Stimulated activated CD4-positive, alpha-beta T cell treated with anti-CD3 and anti-CD28 coated beads, Interleukin-15, amount 100 ng/mL, for 1 hour (primary cell): Measurements from ENCODE around the gene LACTB.
"Not testable (repeated sequence)": the region's sequence is repeated elsewhere in the genome, so short reads cannot be mapped to it uniquely, and the experiment has no call there.

Experiments used
- DNase-seq, 2 donors: peaks; one replicate each; pipeline ENCODE4 v3.0.0-alpha.2; 2020; ENCODE audit warnings: low read depth in 1 of 2, low spot score in 1 of 2

The LACTB gene

DNA sequence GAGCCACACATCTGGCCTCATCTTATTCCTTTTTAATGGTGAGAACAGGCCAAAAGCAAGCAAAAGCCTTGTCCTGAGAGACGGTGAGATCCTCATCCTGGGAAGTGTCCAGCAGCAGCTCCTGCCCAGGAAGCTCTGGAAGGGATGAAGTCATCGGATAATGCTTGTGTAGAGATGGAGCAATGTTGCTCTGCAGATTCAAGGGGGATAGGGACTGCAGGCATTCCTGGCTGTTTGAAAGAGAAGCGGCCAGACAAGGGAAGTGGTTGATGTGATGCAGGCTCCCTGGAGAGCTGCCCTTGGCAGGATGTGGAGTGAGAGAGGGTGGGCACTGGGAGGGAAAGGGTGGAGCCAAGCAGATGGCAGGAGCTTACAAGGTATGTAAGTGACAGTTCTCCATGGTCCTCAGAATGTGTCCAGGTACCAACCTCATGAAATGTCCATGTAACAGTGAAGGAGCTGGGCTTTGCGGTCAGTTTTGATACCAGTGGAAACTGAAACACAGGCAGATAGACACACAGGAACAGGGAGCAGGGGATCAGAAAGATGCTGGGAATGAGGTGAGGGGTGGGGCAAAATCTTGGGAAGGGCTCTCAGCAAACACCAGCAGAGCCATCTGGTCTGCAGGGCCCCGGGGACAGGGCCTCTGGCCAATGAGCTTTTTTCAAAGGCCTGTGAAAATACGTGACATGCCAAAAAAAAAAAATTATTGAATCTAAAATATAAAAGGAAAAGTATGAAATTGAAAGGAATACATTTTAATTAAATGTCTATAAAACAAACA, 32.2 kb upstream of the LACTB start:
- DNase-seq, result no peak

DNA sequence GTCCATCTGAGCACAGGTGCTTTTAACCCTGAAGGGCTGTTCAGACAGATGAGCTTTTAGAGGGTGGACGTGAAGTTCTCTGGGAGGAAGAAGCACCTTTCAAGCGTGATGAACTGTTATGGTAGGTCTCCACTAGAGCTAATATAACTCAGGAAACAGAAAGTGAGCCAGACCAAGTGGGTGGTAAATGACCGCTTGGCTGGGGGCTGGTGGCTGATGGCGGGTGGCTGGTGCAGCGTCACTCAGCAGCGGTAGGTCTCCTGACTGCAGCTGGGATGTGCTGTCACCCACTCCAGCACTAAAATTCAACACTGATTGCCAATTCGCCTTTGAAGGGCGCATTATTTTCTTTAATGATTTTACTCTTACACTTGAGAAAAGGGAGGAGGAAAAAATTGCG, 31.2 kb upstream of the LACTB start:
- no peak for DNase-seq

GRCh38 chr15:63090887-63091286, 30.8 kb upstream of the LACTB start:
- DNase-seq, result no peak

- DNase-seq, result no peak
These were observed 29.8 kb upstream of the LACTB start for GRCh38 chr15:63091679-63092446.

DNA sequence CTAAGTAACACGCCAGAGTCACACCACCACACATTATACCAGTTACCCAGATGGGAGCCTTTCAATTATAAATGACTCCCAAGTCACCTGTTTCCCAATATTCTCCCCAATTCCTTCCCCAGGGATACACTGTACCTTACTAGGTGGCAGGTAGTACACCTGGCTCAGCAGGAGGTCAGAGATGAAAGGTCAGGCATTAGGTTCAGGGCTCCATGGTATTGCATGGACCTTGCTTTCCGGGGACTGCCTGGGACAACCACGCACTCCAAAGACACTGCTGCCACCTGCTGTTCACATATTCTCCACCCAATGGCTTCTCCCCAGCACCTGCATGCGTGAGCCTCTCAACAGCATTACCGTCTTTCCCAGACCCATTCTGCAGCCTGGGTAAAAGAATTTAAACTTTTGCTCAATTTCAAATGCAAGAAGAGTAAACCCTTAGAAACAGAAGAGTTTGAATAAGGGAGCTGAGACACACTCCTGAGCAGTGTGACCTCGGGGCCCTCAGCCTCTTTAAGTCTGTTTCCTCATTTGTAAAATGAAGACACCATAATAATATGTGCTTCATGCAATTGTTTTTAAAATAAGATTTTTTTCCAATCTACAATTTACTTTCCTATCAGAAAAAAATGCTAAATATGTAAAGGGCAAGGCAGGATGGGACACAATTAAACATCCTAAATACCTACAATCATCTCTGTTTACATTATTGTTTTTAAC, 28.0 kb upstream of the LACTB start:
- DNase-seq, result peak; percentile 37 to 47

- no peak for DNase-seq
These were observed 27.1 kb upstream of the LACTB start for GRCh38 chr15:63094495-63094931.

GRCh38 chr15:63096178-63096577, 25.5 kb upstream of the LACTB start:
- DNase-seq, result no peak

- not testable (repeated sequence) for DNase-seq
These were observed 22.8 kb upstream of the LACTB start for GRCh38 chr15:63098901-63099300.

DNA sequence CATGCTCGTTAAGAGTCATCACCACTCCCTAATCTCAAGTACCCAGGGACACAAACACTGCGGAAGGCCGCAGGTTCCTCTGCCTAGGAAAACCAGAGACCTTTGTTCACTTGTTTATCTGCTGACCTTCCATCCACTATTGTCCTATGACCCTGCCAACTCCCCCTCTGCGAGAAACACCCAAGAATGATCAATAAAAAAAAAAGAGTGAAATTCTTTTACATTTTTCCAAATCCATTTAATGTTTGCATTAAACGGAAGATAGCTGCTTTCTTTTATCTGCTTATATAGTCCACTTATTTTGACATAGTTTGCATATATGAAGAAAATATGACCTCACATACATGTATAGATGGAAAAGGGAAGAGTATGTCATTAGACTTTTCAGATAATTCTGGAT, 22.1 kb upstream of the LACTB start:
- DNase-seq, result not testable (repeated sequence)

DNA sequence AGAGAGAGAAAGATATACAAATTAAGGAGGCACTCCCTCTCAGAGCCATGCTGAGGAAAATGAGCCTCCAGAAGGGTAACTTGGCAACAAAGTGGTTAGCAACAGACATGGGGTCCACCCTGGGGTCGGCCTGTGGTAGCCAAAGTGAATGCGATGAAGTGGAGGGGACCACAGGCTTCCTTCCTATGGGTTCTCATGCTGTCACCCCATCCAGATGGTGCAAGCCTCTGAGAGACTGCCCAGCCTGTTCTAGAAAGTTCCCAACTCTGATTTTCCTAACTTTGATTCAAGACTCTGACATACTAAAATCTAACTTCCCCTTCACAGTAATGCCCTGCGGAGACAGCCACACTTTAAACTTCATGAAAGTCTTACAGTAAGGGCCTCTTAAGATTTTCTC, 18.2 kb upstream of the LACTB start:
- DNase-seq, result no peak

GRCh38 chr15:63104727-63105126, 16.9 kb upstream of the LACTB start:
- DNase-seq, result no peak

GRCh38 chr15:63105354-63105753, 16.3 kb upstream of the LACTB start:
- not testable (repeated sequence) for DNase-seq

DNA sequence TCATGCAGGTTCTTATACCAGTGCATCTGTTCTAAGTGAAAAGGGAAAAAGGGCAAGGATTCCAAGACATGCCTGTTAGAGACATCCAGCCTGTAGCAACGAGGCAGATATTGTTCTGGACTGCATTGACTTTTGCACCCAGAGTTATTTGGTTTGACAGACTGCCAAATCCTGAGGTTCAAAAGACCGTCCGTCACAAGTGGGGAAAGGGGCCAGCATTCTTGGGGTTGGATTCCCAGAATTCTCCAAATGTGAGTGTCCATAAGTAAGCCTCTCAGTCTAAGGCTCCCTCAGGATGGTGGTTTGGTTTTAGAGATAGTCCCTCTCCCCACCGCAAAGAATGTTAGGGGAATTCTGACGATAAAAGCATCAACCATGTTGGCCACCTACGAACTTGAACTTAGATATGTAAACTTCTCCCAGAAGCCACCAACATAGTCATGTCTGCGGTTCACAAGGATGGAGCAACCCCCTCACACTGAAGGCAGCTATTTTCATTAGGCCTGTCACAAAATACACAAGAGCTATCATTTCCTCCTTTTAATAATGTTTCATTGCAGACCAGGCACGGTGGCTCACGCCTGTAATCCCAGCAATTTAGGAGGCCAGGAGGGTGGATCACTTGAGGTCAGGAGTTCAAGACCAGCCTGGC, 13.6 kb upstream of the LACTB start:
- no peak for DNase-seq

DNA sequence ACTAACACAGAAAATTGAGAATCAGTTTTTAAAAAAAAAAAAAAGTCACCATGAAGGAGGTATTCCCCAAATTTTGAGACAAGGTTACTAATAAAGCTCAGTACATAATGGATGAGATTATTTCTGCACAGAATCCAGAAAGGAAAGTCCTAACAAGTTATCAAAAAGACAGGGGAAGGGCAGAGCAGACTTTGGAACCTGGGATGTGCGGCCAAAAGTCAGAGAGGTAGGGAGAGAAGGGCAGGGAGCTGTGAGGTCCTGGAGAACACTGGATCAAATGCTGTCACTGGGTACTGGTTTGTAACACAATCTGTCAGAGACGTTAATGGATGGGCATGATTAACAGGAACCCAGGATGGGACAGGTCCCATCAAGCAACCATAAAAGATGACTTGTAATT, 12.2 kb upstream of the LACTB start:
- no peak for DNase-seq

GRCh38 chr15:63109920-63110319, 11.7 kb upstream of the LACTB start:
- DNase-seq, result no peak

GRCh38 chr15:63110428-63111026, 11.1 kb upstream of the LACTB start:
- no peak for DNase-seq

- no peak for DNase-seq
These were observed 10.2 kb upstream of the LACTB start for GRCh38 chr15:63111481-63111880.

DNA sequence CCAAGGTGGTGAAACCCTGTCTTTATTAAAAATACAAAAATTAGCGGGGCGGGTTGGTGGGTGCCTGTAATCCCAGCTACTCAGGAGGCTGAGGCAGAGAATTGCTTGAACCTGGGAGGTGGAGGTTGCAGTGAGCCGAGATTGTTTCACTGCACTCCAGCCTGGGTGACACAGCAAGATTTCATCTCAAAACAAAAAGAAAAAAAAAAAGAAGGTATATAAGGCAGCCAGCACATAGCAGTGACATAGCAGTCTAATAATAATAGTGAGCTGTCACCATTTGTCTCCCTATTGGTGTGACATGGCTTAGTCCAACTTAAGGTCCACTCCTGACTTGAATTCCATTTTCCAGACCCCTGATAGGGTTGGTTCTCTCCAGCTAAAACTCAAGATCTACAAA, 8.8 kb upstream of the LACTB start:
- DNase-seq, result no peak

- DNase-seq, result no peak
These were observed 7.2 kb upstream of the LACTB start for GRCh38 chr15:63114465-63114864.

DNA sequence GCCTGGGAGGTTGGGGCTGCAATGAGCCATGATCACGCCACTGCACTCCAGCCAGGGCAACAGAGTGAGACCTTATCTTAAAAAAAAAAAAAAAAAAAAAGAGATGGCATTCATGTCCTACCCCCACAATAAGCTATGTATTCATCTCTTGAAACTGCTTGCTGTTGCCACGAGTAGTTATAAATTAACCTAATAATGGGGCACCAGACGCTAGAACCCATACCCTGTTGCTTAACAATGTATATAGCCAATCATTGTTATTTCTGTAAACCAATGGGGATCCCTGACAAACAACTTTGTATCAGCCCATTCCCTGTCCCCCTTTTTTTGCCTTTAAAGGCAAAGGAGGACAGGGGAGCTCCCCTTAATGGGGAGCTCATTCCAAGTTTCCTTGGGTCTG, 2.8 kb upstream of the LACTB start:
- no peak for DNase-seq
